K562 (cell line): ENCODE data around the gene PPA1. TPM values are rescaled to one million over a fixed set of nuclear protein-coding genes. Genes with fewer than 3 reads are reported as not detected.

Source experiments
- ATF4 ChIP-seq: fragments of 450-650 bp; formaldehyde crosslinking; IDR thresholded peaks from 2 replicates; pipeline ENCODE4 v1.4.0; 2022; ENCODE audit warnings: mild to moderate bottlenecking, moderate library complexity
- FOXA1 ChIP-seq: fragments of 450-650 bp; IDR thresholded peaks from 2 replicates; pipeline ENCODE4 v1.6.1; 2016; ENCODE audit warnings: mild to moderate bottlenecking, borderline replicate concordance
- FOXK1 ChIP-seq: sonication (generic); formaldehyde crosslinking; IDR thresholded peaks from 2 replicates; pipeline ENCODE4 v1.8.0; 2022; ENCODE audit warnings: missing genetic modification reagents, mild to moderate bottlenecking, borderline replicate concordance
- FOXM1 ChIP-seq, 2 experiments: fragments of 450-650 bp in 1 of 2; sonication (generic) in 1 of 2; formaldehyde crosslinking in 1 of 2; IDR thresholded peaks; 2 replicates each; pipeline versions ENCODE4 v1.6.1 to v1.9.0; 2017 to 2022; ENCODE audit warnings: low read depth in 2 of 2, mild to moderate bottlenecking in 2 of 2, missing genetic modification reagents in 1 of 2, moderate library complexity in 1 of 2
- HDAC1 ChIP-seq, 2 experiments: fragments of 450-650 bp; IDR thresholded peaks; 2 replicates each; pipeline ENCODE4 v1.6.1; 2016 to 2017; ENCODE audit warnings: inconsistent platforms in 1 of 2, mild to moderate bottlenecking in 1 of 2, moderate library complexity in 1 of 2
- KLF13 ChIP-seq: fragments of 450-650 bp; IDR thresholded peaks from 2 replicates; pipeline ENCODE4 v1.6.1; 2016; ENCODE audit warnings: missing genetic modification characterization, low read depth, mild to moderate bottlenecking, missing compliant biosample characterization, moderate library complexity, borderline replicate concordance
- MYC ChIP-seq, 2 experiments: fragments of 250-450 bp in 1 of 2; sonication (Bioruptor Pico) in 1 of 2; IDR thresholded peaks; 2 replicates each; pipeline versions ENCODE4 v1.5.1 to v1.6.1; 2012 to 2021; ENCODE audit warnings: low read depth in 2 of 2, borderline replicate concordance in 1 of 2, improper control_type of control experiment in 1 of 2, low read length in 1 of 2, mild to moderate bottlenecking in 1 of 2, moderate library complexity in 1 of 2
- NFRKB ChIP-seq: fragments of 450-650 bp; IDR thresholded peaks from 2 replicates; pipeline ENCODE4 v1.6.1; 2016; ENCODE audit warnings: low read depth
- ZBTB40 ChIP-seq, 2 experiments: fragments of 450-650 bp in 1 of 2; sonication (generic) in 1 of 2; formaldehyde crosslinking in 1 of 2; IDR thresholded peaks; 2 replicates each; pipeline versions ENCODE4 v1.7.1 to v1.9.0; 2016 to 2022; ENCODE audit warnings: inconsistent platforms in 1 of 2, mild to moderate bottlenecking in 1 of 2, missing genetic modification reagents in 1 of 2
- ZFX ChIP-seq: sonication (generic); formaldehyde crosslinking; IDR thresholded peaks from 2 replicates; pipeline ENCODE4 v1.8.0; 2022; ENCODE audit warnings: mild to moderate bottlenecking, missing genetic modification reagents, moderate library complexity
- ZKSCAN8 ChIP-seq: fragments of 200-800 bp; sonication (Bioruptor generic); IDR thresholded peaks from 2 replicates; pipeline ENCODE4 v1.6.1; 2016; ENCODE audit warnings: missing genetic modification characterization, missing compliant biosample characterization
- ZNF232 ChIP-seq: sonication (generic); formaldehyde crosslinking; IDR thresholded peaks from 2 replicates; pipeline ENCODE4 v1.8.0; 2022; ENCODE audit warnings: mild to moderate bottlenecking, missing genetic modification reagents
- ZNF41 ChIP-seq: fragments of 250-450 bp; sonication (Bioruptor Pico); conservative IDR thresholded peaks from 2 replicates; pipeline ENCODE4 v1.4.0; 2020; ENCODE audit warnings: mild to moderate bottlenecking
- ZNF507 ChIP-seq: conservative IDR thresholded peaks from 2 replicates; pipeline ENCODE4 v1.6.1; 2017; ENCODE audit warnings: missing genetic modification characterization, missing compliant biosample characterization
- polyA plus RNA-seq, 8 experiments: library from polyadenylated mRNA; depleted of rRNA in 4 of 8; stranded (reverse) in 5 of 8; unstranded in 3 of 8; fragments of >200 nt; fragmentation: Nextera tagmentation in 2 of 8; fragmentation: Illumina TruSeq in 1 of 8; extraction: Ambion mirVana in 2 of 8; extraction: Trizol in 1 of 8; gene quantifications; 2 replicates each; pipeline versions ENCODE4 v1.2.1 to v1.2.3, GENCODE V29; 2011 to 2014; ENCODE audit warnings: inconsistent platforms in 1 of 8, missing spikeins in 1 of 8
- total RNA-seq, 7 experiments: library from RNA; depleted of rRNA in 6 of 7; stranded (reverse); fragments of >200 nt in 6 of 7; fragmentation: Illumina TruSeq in 2 of 7; extraction: Trizol in 2 of 7; gene quantifications; 2 replicates each; pipeline versions ENCODE4 v1.2.1 to v1.2.3, GENCODE V29; 2011 to 2021; ENCODE audit warnings: low replicate concordance in 1 of 7

PPA1 gene
- total and polyA plus RNA-seq, 9 of the 15 experiments (the other 6 are each of a cell fraction or from before 2014, with no cell fraction given) = 301 to 635 (median 471) TPM

- TF ChIP-seq ZKSCAN8 = no peak
- peak; percentile 87 for TF ChIP-seq NFRKB
- peak; percentile 58; the same call in 1 of the 2 replicates for TF ChIP-seq ATF4 (CRISPR knock-in tag)
- TF ChIP-seq KLF13 (tag) = peak; percentile 73
- peak; percentile 48; the same call in 1 of the 2 replicates for TF ChIP-seq ZNF232
- peak; percentile 94 for TF ChIP-seq ZFX (CRISPR knock-in tag)
- peak; percentile 67; the same call in 1 of the 2 replicates for TF ChIP-seq ZNF41 (CRISPR knock-in tag)
- 0 out of 2 replicates have a peak, but pooled peaks have one; percentile 64 for TF ChIP-seq FOXK1 (CRISPR knock-in tag)
- peak in 1 of 2 experiments; percentile 93; a peak in 2 of 4 replicates for TF ChIP-seq HDAC1 (IDR thresholded peaks at IDR 0.05)
- TF ChIP-seq FOXM1 (IDR thresholded peaks at IDR 0.05; ENCODE audit: low read depth) = no peak
- peak; percentile 70; the same call in 1 of the 2 replicates for TF ChIP-seq FOXM1 (CRISPR knock-in tag; IDR thresholded peaks at IDR 0.05; ENCODE audit: low read depth)
- peak; percentile 99 for TF ChIP-seq MYC (IDR thresholded peaks at IDR 0.05; ENCODE audit: low read depth, low read length)
- TF ChIP-seq MYC (CRISPR knock-in tag; IDR thresholded peaks at IDR 0.05; ENCODE audit: borderline replicate concordance, low read depth) = peak; percentile 85; the same call in 1 of the 2 replicates
- TF ChIP-seq FOXA1 = no peak
- TF ChIP-seq ZBTB40 (IDR thresholded peaks at IDR 0.05) = peak; percentile 64
- no peak for TF ChIP-seq ZBTB40 (CRISPR knock-in tag; IDR thresholded peaks at IDR 0.05)
- TF ChIP-seq ZNF507 = no peak
These were observed at the start of gene PPA1 (continued) for GRCh38 chr10:70233109-70233938.
